CD4-positive, alpha-beta T cell treated with Interleukin-1 beta for 1 hour (primary cell): ENCODE data around the gene CLCN4.

ENCODE experiments used
- DNase-seq, 2 donors: peaks; one replicate each; pipeline ENCODE4 v3.0.0-alpha.2; 2020 to 2022

Gene CLCN4

DNA sequence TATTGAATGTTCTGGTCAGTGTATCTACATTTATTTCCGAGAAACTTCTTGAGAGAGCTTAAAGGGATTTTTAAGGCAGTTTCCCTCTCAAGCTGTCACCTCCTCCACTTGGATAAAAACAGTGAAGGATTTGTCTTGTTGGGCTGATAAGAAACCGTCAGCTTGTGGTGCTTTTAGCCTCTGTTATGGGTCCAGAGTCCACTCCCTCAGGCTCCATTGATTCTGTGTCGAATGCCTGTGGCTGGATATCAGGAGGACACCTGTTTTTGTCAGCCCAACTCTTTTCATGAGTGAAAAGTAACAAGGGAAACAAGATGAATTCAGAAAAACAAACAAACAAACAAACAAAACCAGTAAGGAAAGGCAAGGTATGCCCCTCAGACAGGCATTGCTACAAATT, 12.4 kb downstream of the CLCN4 start:
- no peak for DNase-seq

DNA sequence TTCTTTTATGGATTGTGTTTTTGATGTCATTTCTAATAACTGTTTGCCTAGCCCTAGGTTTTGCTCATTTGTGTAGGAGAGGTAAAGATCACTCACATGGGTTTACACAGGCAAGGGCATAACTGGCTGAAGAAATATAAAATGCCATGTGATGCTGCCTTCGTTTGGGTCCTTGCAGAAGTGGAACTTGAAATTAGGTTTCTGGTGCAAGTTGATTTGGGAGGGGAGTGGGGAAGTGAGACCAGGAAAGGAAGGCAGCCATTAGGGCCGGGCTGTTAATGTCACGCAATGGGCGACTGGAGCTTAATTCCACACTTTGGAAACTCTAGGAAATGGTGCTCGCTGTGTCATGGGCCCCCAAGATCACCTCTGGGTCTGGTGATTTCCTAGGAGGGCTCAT, 14.5 kb downstream of the CLCN4 start:
- DNase-seq = no peak

DNA sequence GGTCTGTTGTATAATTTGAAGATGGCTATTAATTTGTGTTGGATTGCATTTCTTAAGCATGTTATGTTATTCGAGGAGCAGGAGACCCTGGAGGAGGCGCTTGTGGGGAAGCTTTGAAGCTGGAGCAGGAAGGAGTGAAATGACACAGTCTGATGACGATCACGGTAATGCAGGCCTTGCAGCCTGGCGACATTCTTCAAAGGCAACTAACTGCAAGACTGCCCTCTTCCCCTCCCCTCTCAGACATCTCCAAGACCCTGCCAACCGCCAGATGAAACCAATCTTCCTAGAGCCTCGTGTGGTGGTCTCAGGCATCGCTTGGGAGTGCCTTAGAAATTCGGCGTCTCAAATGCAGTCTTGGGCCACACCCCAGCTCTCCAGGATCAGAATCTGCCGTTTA, 16.1 kb downstream of the CLCN4 start:
- DNase-seq = no peak

DNA sequence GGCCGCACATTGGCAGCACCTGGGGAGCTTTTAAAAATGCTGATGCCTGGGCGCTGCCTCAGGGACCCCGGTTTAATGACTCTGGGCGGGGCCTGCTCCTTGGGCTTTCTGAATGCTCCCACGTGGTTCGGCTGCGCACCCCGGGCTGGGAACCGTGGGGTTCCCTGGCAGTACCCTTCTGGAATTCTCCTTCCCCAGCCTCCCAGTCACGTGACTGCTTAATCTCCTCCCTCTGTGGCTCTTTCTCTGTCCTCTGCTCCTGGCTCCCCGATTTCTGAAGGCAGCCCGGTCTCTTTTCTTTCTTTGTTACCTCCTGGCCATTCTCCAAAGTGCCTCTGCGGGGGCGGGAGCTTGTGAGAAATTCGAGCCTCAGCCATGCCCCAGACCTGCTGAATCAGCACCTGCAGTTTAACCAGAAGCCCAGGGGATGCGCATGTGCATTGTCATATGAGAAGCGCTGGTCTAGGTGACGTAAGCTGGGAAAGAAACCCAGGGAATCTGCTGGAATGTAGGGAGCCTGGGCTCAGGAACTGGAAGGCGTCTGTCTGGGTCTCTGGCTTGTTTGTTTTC, 16.6 kb downstream of the CLCN4 start:
- DNase-seq = no peak

DNA sequence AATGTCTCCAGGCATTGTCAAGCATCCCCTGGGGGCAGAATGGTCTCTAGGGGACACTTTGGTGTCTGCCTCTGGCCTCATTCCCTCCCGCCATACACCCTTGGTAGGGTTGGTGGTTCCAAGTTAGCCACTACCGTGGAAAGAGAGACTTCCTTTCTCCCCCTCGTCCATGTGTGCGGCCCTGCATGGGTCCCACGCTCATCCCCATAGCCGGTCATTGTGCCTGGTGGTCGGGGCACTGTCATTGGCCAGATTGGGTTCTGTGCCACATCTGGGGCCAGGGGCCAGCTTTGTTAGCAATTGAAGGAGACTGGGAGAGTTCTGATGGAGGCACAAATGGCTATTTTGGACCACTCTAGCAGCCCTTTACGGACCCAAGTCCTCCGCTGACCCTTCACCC, 17.3 kb downstream of the CLCN4 start:
- DNase-seq = no peak

DNA sequence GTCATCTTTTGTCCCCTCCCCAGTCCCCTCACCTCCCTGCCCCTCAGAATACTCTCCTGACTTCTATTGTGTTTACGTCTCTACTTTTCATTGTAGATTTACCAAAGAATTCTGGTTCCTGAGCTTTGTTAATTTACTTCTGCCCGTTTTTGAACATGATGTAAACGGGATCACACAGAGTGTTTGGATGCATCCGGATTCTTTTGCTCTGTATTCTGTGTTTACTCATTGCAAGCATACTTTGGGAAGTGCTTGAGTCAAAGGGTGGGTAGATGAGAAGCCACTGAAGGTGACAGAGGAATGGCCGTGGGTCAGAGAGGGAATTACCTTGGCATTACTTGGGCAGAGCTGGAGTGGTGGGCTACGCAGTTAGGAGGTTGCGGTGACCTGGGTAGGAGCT, 18.0 kb downstream of the CLCN4 start:
- no peak for DNase-seq

DNA sequence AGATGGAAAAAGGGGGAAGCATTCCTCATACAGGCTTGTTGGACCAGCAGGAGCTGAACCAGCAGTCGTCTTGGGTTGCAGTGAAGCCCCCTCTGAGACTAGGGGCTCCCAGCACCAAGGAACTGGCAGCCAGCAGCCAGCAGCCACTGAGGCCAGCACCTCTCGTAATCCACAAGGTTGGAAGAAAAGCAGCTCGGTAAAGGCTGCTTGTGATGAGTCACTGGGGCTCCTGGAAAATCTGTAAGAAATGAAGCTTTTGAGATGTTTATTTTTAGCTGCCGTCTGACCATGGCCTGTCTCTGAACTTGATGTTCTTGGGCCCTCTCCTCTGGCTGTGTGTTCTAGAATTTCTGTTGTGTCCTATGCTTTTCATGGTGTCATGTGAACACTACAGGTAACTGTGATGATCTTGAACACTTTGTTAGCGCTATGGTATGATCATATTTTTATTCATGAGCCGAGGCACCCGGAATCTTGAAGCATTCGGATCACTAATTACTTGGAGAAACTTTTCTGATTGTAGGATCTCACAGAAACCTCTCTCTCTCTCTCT, 18.6 kb downstream of the CLCN4 start:
- no peak for DNase-seq

DNA sequence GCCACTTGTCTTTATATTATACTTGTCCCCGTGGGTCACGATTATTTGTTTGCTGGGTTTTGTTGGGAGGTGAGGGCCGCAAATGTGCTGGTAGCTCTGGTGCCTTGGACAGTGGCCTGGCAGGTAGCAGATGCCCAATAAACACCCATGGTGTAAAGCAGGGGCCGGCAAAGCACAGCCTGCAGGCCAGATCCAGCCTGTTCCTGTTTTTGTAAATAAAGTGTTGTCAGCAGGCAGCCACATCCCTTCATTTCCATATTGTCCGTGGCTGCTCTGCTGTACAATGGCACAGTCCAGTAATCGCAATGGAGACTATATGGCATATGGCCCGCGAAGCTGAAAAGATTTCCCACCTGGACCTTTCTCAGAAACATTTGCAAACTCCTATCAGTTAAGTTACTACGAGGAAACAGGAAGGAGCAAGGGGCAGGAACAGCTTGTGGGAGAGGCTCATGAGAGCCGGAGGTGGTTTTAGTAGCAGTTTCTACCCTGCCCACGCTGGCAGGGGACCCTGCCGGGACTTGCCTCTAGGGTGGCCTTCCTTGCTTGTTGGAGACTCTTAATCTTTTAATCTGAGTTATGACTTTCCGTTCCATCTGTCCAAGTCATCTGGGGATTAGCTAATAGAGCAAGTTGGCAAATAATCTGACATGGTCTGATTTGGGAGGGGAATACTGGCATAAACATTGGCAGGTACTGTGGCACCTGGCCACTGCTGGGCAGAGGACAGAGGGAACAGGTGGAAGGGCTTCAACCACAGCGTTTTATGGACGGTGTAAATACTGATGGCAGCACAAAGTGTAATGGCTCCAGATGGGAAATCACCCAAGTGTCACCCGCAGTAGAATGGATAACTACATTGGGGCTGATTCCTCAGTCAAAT, 19.6 kb downstream of the CLCN4 start:
- DNase-seq = no peak

DNA sequence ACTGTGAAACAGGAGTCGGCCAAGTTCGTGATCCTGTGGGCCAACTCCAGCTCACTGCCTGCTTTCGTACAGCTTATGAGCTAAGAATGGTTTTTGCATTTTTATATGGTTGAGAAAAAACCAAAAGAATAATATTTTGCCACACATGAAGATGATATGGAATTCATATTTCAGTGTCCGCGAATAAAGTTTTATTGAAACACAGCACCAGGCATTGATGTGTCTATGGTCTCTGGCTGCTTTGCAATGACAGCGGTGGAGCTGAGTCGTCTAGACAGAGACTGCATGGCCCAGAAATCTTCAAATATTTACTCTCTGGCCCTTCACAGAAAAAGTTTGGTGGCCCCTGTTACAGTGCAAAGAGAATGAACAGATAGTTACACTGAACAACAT, 20.2 kb downstream of the CLCN4 start:
- DNase-seq = no peak

DNA sequence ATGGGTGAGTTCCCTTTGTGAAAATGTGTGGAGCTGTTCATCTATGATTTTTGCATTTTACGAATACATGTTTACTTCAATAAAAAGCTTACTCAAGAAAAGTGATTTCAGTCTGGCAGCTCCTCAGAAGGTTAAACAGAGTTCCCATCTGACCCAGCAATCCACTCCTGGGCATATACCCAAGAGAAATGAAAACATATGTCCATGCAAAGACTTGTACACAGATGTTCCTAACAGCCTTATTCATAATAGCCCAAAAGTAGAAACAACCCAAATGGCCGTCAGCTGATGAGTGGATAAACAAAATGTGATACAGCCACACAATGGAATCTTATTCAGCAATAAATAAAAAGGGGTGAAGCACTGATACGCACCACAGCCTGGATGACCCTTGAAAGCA, 20.8 kb downstream of the CLCN4 start:
- no peak for DNase-seq

DNA sequence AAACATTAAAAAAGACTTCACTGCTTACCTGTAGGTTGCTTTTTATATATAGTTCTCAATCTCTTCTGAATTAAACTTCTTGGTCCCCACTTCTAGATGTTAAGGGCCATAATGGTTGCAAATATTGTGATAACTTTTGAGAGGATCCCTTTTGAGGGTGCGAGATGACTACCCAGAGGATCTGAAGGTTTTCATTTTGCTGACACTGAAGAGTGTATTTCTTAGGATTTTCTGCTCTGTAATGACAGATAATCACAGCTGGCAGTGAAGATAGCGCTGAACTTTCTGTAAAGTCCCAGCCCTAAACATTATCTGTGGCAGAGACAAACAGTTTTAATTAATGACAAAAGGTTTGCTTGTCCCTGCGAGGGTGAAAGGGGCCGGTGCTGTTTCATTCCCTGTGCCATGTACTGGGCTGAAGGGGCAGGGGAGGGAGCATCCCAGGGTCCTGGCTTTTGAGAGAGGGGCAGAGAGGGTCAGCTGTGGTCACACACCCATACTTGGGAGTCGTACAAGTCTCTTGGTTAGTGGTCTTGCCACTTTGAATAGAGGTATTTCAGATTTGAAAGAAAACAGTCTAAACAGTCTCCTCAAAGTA, 22.2 kb downstream of the CLCN4 start:
- DNase-seq = no peak

DNA sequence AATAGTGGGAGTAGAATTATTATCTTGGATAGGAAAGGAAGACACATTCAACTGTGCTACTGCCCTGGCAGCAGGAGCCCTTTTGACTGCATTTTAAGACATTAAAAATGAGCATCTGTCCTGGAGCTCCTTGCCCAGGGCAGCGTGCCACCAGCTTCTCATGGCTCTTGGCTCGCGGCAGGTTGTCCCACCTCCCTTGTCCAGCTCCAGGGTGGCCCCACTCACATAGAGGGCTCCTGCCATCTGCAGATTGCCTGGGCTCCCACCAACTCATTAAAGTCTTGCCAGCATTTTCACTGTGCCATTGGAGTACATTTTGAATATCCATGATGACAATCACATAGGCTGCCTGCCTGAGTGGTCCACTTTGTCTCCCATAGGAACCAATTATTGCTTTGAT, 27.0 kb downstream of the CLCN4 start:
- no peak for DNase-seq

DNA sequence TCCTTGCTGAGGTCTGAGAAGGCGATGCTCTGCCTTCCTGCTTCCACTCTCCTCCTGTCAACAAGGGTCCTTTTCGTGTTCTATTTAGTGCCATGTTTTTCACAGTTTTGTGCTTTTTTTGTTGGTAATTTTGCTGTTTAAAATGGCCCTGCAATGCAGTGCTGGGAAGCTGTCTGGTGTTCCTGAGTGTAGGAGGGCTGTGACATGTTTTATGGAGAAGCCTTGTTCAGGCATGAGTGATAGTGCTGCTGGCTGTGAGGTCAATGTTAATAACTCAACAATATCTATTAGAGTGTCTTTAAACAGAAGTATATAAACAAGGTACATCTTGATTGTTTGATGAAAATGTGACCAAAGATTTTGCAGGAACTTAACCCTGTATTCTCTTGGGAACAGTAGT, 27.6 kb downstream of the CLCN4 start:
- DNase-seq = no peak

DNA sequence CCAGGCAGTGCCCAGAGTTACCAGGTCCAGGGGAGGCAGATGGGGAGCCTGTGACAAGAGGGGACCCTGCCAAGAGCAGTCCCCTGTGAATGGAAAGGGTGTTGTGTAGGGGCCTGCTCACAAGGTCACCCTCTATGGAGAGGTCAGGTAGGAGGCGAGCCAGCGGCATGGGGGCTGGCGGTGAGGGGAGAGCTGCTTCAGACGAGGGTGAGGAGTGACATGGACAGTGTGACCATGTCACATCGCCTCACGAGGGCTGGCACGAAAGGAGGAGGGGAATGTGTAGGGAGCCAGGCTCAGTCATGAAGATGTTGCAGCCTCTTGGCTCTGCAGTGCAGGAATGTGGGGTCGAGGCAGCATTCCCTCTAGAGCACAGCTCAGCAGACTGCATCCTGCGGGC, 29.6 kb downstream of the CLCN4 start:
- no peak for DNase-seq

DNA sequence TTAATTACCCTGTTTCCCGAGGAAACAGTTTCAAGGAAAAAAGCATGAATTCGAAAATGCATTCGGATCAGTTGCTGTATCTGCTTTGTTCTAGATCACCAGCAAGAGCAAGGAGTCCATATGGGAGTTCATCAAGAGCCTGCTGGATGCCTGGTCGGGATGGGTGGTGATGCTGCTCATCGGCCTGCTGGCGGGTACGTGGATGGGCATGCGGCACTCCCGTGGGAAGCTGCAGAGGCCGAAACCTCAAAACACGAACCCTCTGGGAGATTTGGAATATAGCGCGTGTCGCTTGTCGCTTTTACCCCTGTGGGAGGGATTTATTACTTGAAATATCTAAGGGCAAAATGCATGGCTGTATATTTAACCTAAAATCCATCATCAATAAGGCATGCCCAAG, 30.6 kb downstream of the CLCN4 start:
- no peak for DNase-seq

DNA sequence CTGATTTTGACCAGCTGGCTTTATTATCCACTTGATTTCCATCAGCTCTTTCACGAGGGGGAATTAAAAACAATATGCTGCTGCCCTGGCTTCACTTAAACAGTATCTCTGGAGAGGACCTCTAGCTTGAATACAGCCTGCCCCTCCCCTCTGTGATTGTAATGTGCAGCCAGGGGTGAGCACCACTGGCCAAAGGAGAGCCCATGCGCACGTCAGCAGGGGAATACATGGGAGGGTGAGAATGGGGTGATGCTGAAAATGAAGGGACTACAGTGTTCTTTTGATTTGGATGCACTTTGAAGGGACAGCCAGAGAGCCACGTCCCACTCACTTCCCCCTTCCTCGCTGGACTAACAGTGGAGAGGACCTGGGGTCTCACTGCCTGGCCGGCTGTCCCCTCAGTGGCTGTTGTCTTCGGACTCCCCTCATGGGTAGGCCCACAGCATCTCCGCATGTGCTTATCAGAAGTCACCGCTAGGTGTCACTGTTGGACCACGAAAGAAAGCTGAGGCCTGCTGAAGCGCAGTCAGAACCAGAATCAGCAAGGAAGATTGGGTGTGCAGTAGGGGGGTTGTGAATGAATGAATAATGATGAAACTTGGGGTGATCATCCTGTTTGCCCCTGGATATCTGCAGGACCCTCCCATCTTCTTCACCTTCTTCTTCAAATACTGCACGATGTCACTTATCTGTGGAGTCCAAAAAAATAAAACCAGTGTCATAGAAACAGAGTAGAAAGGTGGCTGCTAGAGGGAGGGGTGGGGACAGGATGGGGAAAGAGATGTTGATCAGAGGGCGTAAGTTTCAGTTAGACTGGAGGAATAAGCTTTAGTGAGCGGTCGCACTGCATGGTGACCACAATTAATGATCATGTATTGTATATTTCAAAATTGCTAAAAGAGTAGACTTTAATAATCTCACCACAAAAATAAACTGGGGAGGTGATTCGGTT, 32.8 kb downstream of the CLCN4 start:
- peak; percentile 67 to 71 for DNase-seq

DNA sequence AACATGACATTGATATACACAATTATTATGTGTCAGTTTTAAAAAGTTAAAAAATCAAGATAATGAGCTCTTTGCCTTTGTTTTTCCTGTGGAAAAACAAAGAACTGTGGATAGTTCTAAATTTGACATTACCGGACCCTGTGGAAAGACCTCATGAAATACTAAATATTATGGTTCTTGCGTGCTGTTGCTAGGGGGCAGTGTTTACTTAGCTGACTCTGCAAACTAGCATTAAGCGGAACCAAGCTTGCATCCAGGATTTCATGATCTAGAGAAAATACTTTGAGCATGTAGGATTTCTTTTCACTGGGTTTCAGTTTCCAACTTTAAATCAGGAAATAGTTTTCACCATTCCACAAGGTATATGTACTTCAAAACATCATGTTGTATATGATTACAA, 33.6 kb downstream of the CLCN4 start:
- no peak for DNase-seq

DNA sequence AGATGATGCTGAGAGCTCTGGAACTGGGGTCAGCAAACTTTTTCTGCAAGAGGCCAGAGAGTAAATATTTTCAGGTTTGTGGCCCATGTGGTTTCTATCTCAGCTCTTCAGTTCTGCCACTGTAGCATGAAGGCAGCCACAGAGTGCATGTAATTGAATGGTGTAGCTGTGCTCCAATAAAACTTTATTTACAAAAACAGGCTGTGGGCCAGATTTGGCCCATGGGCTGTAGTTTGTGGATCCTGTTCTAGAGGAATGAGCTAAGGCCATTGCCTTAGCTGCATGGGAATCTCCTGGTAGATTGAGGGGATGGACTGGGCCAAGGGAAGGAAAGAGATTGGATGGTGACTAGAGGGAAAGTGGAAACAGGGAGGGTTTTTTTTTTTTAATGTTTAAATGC, 36.8 kb downstream of the CLCN4 start:
- no peak for DNase-seq

DNA sequence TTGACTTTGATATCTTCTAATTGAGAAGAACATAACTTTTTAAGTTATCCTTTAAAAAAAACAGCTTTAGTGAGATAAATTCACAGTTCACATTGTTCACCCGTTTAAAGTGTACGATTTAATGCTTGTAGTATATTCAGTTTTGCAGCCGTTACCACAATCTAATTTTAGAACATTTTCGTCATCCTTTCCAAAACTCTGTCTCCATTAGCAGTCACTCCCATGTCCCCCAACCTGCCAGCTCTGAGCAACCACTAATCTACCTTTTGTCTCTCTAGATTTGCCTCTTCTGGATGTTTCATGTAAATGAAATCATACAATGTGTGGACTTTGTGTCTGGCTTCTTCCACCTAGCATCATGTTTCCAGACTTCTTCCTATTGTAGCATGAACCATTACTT, 38.6 kb downstream of the CLCN4 start:
- no peak for DNase-seq

DNA sequence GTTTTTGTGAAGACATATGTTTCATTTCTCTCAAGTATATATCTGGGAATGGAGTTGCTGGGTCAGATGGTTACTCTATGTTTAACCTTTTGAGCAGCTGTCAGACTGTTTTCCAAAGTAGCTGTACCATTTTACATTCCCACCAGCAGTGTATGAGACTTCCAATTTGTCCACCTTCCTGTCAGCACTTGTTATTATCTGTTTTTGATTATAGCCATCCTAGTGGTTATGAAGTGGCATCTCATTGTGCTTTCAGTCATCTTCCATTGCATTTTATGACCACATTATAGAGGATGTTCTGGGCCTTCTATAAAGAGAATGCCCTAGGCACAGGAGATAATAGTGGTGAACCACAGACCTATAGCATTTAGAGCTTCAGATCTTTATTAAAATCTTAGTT, 39.2 kb downstream of the CLCN4 start:
- no peak for DNase-seq

DNA sequence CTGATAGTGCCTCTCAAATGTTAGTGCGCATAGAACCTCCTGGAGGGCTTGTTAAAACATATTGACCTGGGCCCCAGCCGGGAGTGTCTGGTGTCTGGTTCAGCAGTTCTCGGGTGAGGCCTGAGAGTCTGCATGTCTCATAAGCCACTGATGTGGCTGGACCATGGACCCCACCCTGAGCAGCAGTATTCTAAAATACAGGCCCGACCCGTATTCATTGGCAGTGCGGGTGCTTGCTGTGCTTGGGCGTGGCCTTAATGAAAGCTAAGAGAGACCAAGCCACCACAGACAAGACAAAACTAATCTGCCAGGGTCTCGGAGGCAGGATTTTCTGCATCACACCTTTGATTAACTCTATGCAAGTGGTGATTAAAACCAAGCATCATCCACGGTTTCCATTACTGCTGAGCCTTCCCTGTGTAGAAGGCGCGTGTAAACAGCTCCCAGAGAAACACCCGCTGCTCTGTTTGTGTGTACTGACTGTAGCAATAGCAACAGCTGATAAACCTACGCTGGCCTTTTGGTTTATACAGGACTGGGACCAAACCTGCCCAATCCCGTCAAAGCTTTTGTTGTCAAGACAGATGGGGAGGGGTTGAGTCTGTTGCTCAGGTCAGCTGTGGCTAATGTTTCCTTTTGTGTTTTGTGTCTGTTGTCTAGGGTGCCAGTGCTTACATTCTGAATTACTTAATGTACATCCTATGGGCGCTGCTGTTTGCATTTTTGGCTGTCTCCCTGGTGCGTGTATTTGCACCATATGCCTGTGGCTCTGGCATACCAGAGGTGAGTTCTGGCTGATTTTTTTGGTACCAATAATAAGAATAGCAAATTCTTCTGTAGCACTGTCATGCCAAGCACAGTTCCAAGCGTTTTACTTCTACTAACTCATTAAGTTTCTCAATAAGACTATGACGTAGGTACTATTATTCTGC, 40.8 kb downstream of the CLCN4 start:
- DNase-seq = no peak

DNA sequence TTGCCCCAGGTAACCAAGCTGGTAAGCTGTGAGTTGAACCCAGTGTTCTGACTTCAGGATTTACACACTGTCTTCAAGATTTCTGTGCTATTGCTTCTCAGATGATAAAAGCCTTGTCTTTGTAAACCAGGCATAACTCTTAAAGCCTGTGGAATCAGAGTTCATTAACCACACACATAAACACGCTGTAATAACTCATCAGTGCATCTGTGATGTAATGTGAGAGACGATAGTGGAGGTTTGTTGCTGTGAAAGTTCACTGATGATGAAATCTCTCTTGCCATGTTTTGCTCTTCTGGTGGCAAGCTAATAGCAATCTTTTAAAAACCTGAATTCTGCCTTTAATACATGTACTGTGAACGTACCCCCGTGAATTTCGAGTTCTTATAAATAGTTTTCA, 41.5 kb downstream of the CLCN4 start:
- no peak for DNase-seq
